WTC11 (cell line): Measurements from ENCODE around the gene PITPNM3. TPM values are rescaled to one million over a fixed set of nuclear protein-coding genes. Genes with fewer than 3 reads are reported as not detected.

Source experiments
- ATAC-seq: fragments of 200-7000 bp; cut with Tn5 transposase; 2 replicates; pipeline ENCODE4 v1.10.0; 2021; ENCODE audit warnings: mild to moderate bottlenecking, moderate library complexity
- CTCF ChIA-PET: fragments of 300-600 bp; sonication (Branson Sonifier 250); formaldehyde crosslinking; loops from one replicate; lab custom pipeline; 2021; ENCODE audit warnings: antibody characterized with exemption; lab: Charles Lee
- POLR2A ChIA-PET: fragments of 350-600 bp; sonication (Branson Sonifier 250); formaldehyde crosslinking; loops from one replicate; lab custom pipeline; 2021; ENCODE audit warnings: antibody characterized with exemption; lab: Charles Lee
- DNase-seq: peaks from one replicate; pipeline ENCODE4 v3.0.0; 2021; ENCODE audit warnings: low spot score
- H3K27ac Mint-ChIP-seq: 2 replicates; pipeline ENCODE4 v1.8.0; 2021; ENCODE audit warnings: mixed read lengths
- H3K27me3 Mint-ChIP-seq: 2 replicates; pipeline ENCODE4 v1.8.0; 2021; ENCODE audit warnings: low read depth, mild to moderate bottlenecking, moderate library complexity, mixed read lengths
- H3K36me3 Mint-ChIP-seq: 2 replicates; pipeline ENCODE4 v1.8.0; 2021; ENCODE audit warnings: mixed read lengths
- H3K4me1 Mint-ChIP-seq: 2 replicates; pipeline ENCODE4 v1.8.0; 2022; ENCODE audit warnings: mixed read lengths
- H3K4me3 Mint-ChIP-seq: 2 replicates; pipeline ENCODE4 v1.8.0; 2021; ENCODE audit warnings: mild to moderate bottlenecking, moderate library complexity, mixed read lengths
- H3K9me3 Mint-ChIP-seq: 2 replicates; pipeline ENCODE4 v1.8.0; 2021; ENCODE audit warnings: mixed read lengths
- CBFB ChIP-seq: sonication (generic); formaldehyde crosslinking; IDR thresholded peaks from 2 replicates; pipeline ENCODE4 v1.8.1; 2022; ENCODE audit warnings: mild to moderate bottlenecking, low read depth, missing genetic modification reagents
- IRF2 ChIP-seq: sonication (generic); formaldehyde crosslinking; IDR thresholded peaks from 2 replicates; pipeline ENCODE4 v1.8.0; 2022; ENCODE audit warnings: low read depth, missing genetic modification reagents, borderline replicate concordance
- JUN ChIP-seq: sonication (generic); formaldehyde crosslinking; IDR thresholded peaks from 2 replicates; pipeline ENCODE4 v1.8.0; 2023; ENCODE audit warnings: mild to moderate bottlenecking, missing genetic modification reagents
- KAT7 ChIP-seq: sonication (generic); formaldehyde crosslinking; IDR thresholded peaks from 2 replicates; pipeline ENCODE4 v1.8.1; 2023; ENCODE audit warnings: missing genetic modification reagents, mild to moderate bottlenecking, borderline replicate concordance
- NFATC4 ChIP-seq: fragments of 250-450 bp; sonication (Bioruptor Pico); IDR thresholded peaks from 2 replicates; pipeline ENCODE4 v1.9.0; 2021; ENCODE audit warnings: mild to moderate bottlenecking
- RELA ChIP-seq: sonication (generic); formaldehyde crosslinking; IDR thresholded peaks from 2 replicates; pipeline ENCODE4 v1.8.1; 2022; ENCODE audit warnings: missing genetic modification reagents, mild to moderate bottlenecking, borderline replicate concordance
- TP53 ChIP-seq: sonication (generic); formaldehyde crosslinking; IDR thresholded peaks from 2 replicates; pipeline ENCODE4 v1.8.1; 2023; ENCODE audit warnings: mild to moderate bottlenecking, missing genetic modification reagents
- ZBTB21 ChIP-seq: sonication (generic); formaldehyde crosslinking; IDR thresholded peaks from 2 replicates; pipeline ENCODE4 v1.8.1; 2023; ENCODE audit warnings: mild to moderate bottlenecking, missing genetic modification reagents, borderline replicate concordance
- ZNF317 ChIP-seq: sonication (generic); formaldehyde crosslinking; IDR thresholded peaks from 2 replicates; pipeline ENCODE4 v1.8.1; 2023; ENCODE audit warnings: low read depth, mild to moderate bottlenecking, moderate library complexity, missing genetic modification reagents, borderline replicate concordance
- total RNA-seq: library from RNA; stranded (reverse); gene quantifications from 3 replicates; pipeline ENCODE4 v1.2.3, GENCODE V29; 2021
- TF ChIP-seq, protein P1 (sequence below): sonication (generic); formaldehyde crosslinking; conservative IDR thresholded peaks from 2 replicates; pipeline ENCODE4 v1.8.1; 2023; ENCODE audit warnings: mild to moderate bottlenecking, low read depth, missing genetic modification reagents, moderate library complexity
- TF ChIP-seq, protein P2 (sequence below): fragments of 250-450 bp; sonication (Bioruptor Pico); IDR thresholded peaks from 2 replicates; pipeline ENCODE4 v1.9.0; 2021; ENCODE audit warnings: mild to moderate bottlenecking, borderline replicate concordance
- TF ChIP-seq, protein P3 (sequence below): fragments of 250-450 bp; sonication (Bioruptor Pico); IDR thresholded peaks from 2 replicates; pipeline ENCODE4 v1.9.0; 2021; ENCODE audit warnings: moderate library complexity, mild to moderate bottlenecking, inconsistent platforms, borderline replicate concordance
- TF ChIP-seq, protein P4 (sequence below): fragments of 250-450 bp; sonication (Bioruptor Pico); IDR thresholded peaks from 2 replicates; pipeline ENCODE4 v1.9.0; 2021; ENCODE audit warnings: mild to moderate bottlenecking
- TF ChIP-seq, protein P5 (sequence below): sonication (generic); formaldehyde crosslinking; IDR thresholded peaks from 2 replicates; pipeline ENCODE4 v1.8.1; 2023; ENCODE audit warnings: mild to moderate bottlenecking, missing genetic modification reagents

PITPNM3 gene
- total RNA-seq, 1 experiment from 2014 or later, result 2.8 TPM

DNA sequence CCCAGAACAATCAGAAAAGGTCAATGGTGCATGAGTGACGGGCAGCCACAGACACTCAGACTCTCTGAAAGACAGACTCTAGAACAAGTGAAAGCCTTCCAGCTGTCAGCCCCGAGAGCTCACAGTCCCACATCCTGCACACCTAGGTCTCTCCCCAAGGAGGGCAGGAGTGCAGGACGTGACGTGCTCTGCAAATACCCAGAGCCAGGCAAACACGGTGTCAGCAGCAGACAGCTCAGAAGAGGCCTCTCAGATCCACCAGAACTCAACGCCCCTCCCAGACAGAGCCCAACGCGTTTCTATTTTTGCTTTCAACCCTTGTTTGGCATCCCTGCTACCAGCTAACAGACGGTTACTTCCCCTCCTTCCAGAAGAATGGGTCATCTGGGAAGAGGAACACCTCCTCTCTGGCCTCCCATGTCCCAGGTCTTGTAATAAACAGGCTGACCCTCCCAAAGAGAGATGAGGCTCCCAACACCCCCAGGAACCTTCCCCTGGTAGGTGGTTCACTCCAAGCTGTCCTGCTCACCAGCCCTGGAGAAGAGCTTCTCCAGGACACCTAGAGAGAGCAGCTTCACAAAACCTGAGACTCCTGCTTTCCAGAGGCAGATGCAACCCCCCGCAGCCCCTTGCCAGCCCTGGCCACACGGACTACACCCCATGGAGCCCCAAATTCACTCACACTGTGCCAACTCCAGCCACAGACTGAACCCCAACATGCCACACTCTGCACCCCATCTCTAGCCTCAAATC lies 7.6 kb downstream of the PITPNM3 start (continued):
- TF ChIP-seq, protein P1, sequence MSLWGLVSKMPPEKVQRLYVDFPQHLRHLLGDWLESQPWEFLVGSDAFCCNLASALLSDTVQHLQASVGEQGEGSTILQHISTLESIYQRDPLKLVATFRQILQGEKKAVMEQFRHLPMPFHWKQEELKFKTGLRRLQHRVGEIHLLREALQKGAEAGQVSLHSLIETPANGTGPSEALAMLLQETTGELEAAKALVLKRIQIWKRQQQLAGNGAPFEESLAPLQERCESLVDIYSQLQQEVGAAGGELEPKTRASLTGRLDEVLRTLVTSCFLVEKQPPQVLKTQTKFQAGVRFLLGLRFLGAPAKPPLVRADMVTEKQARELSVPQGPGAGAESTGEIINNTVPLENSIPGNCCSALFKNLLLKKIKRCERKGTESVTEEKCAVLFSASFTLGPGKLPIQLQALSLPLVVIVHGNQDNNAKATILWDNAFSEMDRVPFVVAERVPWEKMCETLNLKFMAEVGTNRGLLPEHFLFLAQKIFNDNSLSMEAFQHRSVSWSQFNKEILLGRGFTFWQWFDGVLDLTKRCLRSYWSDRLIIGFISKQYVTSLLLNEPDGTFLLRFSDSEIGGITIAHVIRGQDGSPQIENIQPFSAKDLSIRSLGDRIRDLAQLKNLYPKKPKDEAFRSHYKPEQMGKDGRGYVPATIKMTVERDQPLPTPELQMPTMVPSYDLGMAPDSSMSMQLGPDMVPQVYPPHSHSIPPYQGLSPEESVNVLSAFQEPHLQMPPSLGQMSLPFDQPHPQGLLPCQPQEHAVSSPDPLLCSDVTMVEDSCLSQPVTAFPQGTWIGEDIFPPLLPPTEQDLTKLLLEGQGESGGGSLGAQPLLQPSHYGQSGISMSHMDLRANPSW, result no peak
- TF ChIP-seq KAT7 (CRISPR knock-in tag) (no peak), ZBTB21 (CRISPR knock-in tag) (no peak), TP53 (CRISPR knock-in tag) (no peak), JUN (CRISPR knock-in tag) (no peak), ZNF317 (CRISPR knock-in tag) (no peak), NFATC4 (CRISPR knock-in tag) (no peak)
- TF ChIP-seq, protein P2, sequence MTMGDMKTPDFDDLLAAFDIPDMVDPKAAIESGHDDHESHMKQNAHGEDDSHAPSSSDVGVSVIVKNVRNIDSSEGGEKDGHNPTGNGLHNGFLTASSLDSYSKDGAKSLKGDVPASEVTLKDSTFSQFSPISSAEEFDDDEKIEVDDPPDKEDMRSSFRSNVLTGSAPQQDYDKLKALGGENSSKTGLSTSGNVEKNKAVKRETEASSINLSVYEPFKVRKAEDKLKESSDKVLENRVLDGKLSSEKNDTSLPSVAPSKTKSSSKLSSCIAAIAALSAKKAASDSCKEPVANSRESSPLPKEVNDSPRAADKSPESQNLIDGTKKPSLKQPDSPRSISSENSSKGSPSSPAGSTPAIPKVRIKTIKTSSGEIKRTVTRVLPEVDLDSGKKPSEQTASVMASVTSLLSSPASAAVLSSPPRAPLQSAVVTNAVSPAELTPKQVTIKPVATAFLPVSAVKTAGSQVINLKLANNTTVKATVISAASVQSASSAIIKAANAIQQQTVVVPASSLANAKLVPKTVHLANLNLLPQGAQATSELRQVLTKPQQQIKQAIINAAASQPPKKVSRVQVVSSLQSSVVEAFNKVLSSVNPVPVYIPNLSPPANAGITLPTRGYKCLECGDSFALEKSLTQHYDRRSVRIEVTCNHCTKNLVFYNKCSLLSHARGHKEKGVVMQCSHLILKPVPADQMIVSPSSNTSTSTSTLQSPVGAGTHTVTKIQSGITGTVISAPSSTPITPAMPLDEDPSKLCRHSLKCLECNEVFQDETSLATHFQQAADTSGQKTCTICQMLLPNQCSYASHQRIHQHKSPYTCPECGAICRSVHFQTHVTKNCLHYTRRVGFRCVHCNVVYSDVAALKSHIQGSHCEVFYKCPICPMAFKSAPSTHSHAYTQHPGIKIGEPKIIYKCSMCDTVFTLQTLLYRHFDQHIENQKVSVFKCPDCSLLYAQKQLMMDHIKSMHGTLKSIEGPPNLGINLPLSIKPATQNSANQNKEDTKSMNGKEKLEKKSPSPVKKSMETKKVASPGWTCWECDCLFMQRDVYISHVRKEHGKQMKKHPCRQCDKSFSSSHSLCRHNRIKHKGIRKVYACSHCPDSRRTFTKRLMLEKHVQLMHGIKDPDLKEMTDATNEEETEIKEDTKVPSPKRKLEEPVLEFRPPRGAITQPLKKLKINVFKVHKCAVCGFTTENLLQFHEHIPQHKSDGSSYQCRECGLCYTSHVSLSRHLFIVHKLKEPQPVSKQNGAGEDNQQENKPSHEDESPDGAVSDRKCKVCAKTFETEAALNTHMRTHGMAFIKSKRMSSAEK (CRISPR knock-in tag), result no peak
- TF ChIP-seq, protein P3, sequence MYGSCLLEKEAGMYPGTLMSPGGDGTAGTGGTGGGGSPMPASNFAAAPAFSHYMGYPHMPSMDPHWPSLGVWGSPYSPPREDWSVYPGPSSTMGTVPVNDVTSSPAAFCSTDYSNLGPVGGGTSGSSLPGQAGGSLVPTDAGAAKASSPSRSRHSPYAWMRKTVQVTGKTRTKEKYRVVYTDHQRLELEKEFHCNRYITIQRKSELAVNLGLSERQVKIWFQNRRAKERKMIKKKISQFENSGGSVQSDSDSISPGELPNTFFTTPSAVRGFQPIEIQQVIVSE (CRISPR knock-in tag), result no peak

DNA sequence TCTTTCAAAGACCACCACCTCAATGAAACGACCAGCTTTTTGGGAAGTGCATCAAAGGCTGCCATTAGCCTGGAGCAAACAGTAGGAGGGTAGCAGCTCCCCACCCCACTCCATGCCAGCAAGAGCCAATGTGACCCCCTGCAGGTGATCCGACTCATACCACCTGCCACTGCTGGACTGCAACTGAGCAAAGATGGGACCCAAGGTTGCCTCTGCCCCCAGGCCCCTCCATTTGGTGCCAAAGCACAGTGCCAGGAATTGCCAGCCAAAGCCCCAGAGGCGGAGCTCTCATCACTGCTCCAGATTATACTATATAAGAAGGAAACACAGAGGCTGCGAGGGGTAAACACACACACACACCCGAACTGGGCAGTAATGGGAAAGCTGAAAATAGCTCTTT lies 8.3 kb downstream of the PITPNM3 start:
- POLR2A ChIA-PET, result no interaction called here
- no peak for DNase-seq

More for the DNA sequence above, 8.3 kb downstream of the PITPNM3 start:
- CTCF ChIA-PET, result interaction anchor here (0.8 to 2.8 kb wide), 6 partner anchors 10 to 363 kb away, joined by 3 to 16 read pairs (median 3); no protein-coding TSS in a partner anchor
- no peak overlapping the region for H3K27ac Mint-ChIP-seq
- H3K36me3 Mint-ChIP-seq, result no peaks in the 10 kb centered on the region
- H3K9me3 Mint-ChIP-seq, result no peaks in the 10 kb centered on the region
- no peak for TF ChIP-seq CBFB (CRISPR knock-in tag)
- TF ChIP-seq, protein P4, sequence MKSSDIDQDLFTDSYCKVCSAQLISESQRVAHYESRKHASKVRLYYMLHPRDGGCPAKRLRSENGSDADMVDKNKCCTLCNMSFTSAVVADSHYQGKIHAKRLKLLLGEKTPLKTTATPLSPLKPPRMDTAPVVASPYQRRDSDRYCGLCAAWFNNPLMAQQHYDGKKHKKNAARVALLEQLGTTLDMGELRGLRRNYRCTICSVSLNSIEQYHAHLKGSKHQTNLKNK (CRISPR knock-in tag), result no peak
- TF ChIP-seq RELA (CRISPR knock-in tag), result no peak
- TF ChIP-seq, protein P5, sequence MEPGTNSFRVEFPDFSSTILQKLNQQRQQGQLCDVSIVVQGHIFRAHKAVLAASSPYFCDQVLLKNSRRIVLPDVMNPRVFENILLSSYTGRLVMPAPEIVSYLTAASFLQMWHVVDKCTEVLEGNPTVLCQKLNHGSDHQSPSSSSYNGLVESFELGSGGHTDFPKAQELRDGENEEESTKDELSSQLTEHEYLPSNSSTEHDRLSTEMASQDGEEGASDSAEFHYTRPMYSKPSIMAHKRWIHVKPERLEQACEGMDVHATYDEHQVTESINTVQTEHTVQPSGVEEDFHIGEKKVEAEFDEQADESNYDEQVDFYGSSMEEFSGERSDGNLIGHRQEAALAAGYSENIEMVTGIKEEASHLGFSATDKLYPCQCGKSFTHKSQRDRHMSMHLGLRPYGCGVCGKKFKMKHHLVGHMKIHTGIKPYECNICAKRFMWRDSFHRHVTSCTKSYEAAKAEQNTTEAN (CRISPR knock-in tag), result no peak
- TF ChIP-seq IRF2 (CRISPR knock-in tag), result no peak
- ATAC-seq, result no peak
- H3K27me3 Mint-ChIP-seq, result peaks cover 6% of the 10 kb centered on the region
- H3K4me3 Mint-ChIP-seq, result no peak overlapping the region
- peaks cover 40% of the 10 kb centered on the region for H3K4me1 Mint-ChIP-seq
